Measurements from ENCODE around the gene KLHL42. TPM values are rescaled to one million over a fixed set of nuclear protein-coding genes. Genes with fewer than 3 reads are reported as not detected.

KLHL42 gene
- total RNA-seq, 1 experiment from 2014 or later, result 35.8 TPM

- no peak overlapping the region for H3K4ac ChIP-seq (ENCODE audit: low read depth, low read length)
- H3K56ac ChIP-seq (ENCODE audit: insufficient read length, low read depth, low read length), result no peak overlapping the region
- H4K91ac ChIP-seq (ENCODE audit: insufficient read length, low read depth, low read length), result no peak overlapping the region
- no peaks in the 10 kb centered on the region for H4K20me1 ChIP-seq (ENCODE audit: control insufficient read depth, insufficient read depth, insufficient read length)
- no peak overlapping the region for H2BK15ac ChIP-seq (ENCODE audit: low read depth, low read length)
- H3K27me3 ChIP-seq (ENCODE audit: insufficient read depth, low read length), result no peaks in the 10 kb centered on the region
- no peak overlapping the region for H3T11ph ChIP-seq (ENCODE audit: low read length)
- H3K4me2 ChIP-seq (ENCODE audit: insufficient read depth, insufficient read length, low read length), result no peak overlapping the region
- no peak overlapping the region for H3K14ac ChIP-seq (ENCODE audit: insufficient read depth, low read length)
- H2BK120ac ChIP-seq (ENCODE audit: low read depth, low read length, poor library complexity, severe bottlenecking), result no peak overlapping the region
- TF ChIP-seq CTCF (conservative IDR thresholded peaks at IDR 0.05), result no peak
- no peak overlapping the region for H2BK20ac ChIP-seq (ENCODE audit: low read depth, low read length, poor library complexity, severe bottlenecking)
- no peak overlapping the region for H3K23ac ChIP-seq (ENCODE audit: insufficient read length, low read depth, low read length)
- no peaks in the 10 kb centered on the region for H3K9me3 ChIP-seq (ENCODE audit: control insufficient read depth, low read depth, low read length)
- H4K8ac ChIP-seq (replicated peaks; ENCODE audit: insufficient read length, low read depth, low read length), result no peak overlapping the region
- no peak overlapping the region for H3K4me3 Mint-ChIP-seq
- H3K79me1 ChIP-seq (ENCODE audit: insufficient read depth, low read depth, low read length, poor library complexity, severe bottlenecking), result no peaks in the 10 kb centered on the region
- no peak overlapping the region for H3K9ac ChIP-seq (ENCODE audit: extremely low read depth, insufficient read length, low read length)
- no peak overlapping the region for H2AK5ac ChIP-seq (ENCODE audit: insufficient read length, low read length)
- H2AFZ ChIP-seq (ENCODE audit: low read length), result no peak overlapping the region
- no peaks in the 10 kb centered on the region for H3K27me3 Mint-ChIP-seq (ENCODE audit: low read depth)
- no peak overlapping the region for H2BK5ac ChIP-seq (ENCODE audit: insufficient read length, low read length)
- H3K27ac ChIP-seq (ENCODE audit: insufficient read length, low read depth, low read length), result no peak overlapping the region
- DNase-seq, result no peak
- H2BK12ac ChIP-seq (ENCODE audit: insufficient read length, low read depth, low read length), result no peak overlapping the region
- no peak overlapping the region for H3K27ac Mint-ChIP-seq
- H3K4me1 Mint-ChIP-seq, result no peaks in the 10 kb centered on the region
- no peaks in the 10 kb centered on the region; a peak in 1 of 7 replicates for H3K36me3 Mint-ChIP-seq (ENCODE audit: insufficient read depth in 1 of 3, low read depth in 3 of 3)
- no peaks in the 10 kb centered on the region for H3K23me2 ChIP-seq (ENCODE audit: insufficient read length, low read depth, low read length, poor library complexity, severe bottlenecking)
- no peak overlapping the region for H3K18ac ChIP-seq (ENCODE audit: insufficient read length, low read depth, low read length)
- H3K9me3 Mint-ChIP-seq, result peaks cover 14 to 16% of the 10 kb centered on the region in 2 experiments; a peak in 4 of 5 replicates
- WGBS (ENCODE audit: extremely low coverage, insufficient read length, low lambda C conversion rate), result no CpG with 5 or more reads among the region's 2 CpGs
- H4K5ac ChIP-seq (ENCODE audit: insufficient read length, low read depth, low read length), result no peak overlapping the region
- no peaks in the 10 kb centered on the region for H3K4me1 ChIP-seq (ENCODE audit: insufficient read depth, low read length)
- no peaks in the 10 kb centered on the region for H3K79me2 ChIP-seq (ENCODE audit: insufficient read depth, low read length)
These were observed 58.6 kb downstream of the KLHL42 start for GRCh38 chr12:27838543-27839185.

Measured in H9 (cell line).